HepG2 (cell line): ENCODE results near the gene PRSS12. TPM values are rescaled to one million over a fixed set of nuclear protein-coding genes. Genes with fewer than 3 reads are reported as not detected.

ENCODE experiments used
- ATAC-seq: fragments of 200-7000 bp; cut with Tn5 transposase; 3 replicates; pipeline ENCODE4 v1.9.1; 2020; ENCODE audit warnings: mild to moderate bottlenecking, moderate library complexity
- BruUV-seq: library from RNA; stranded (reverse); fragments of 400-500 nt; replicated peaks from 2 replicates; lab custom pipeline; 2021; lab: Mats Ljungman, UMichigan
- CTCF ChIA-PET: fragments of 300-600 bp; formaldehyde crosslinking; extraction: SDS; loops from one replicate; lab custom pipeline; 2021; ENCODE audit warnings: low total read pairs, inconsistent platforms, low intra/inter-chr PET ratio; lab: Yijun Ruan, JAX
- POLR2A ChIA-PET: fragments of 350-600 bp; sonication (Branson Sonifier 250); formaldehyde crosslinking; loops from one replicate; lab custom pipeline; 2020; ENCODE audit warnings: antibody characterized with exemption, inconsistent platforms; lab: Yijun Ruan, JAX
- DNase-seq: peaks from one replicate; pipeline ENCODE4 v3.0.0-alpha.2; 2015; ENCODE audit warnings: low spot score
- FAIRE-seq: peaks from 3 replicates; lab custom pipeline; 2011; peaks lifted over from hg19 to GRCh38; lab: Jason Lieb, UNC
- H2AFZ ChIP-seq: one replicate; pipeline ENCODE4 v1.6.1; 2011; ENCODE audit warnings: low read length, inconsistent platforms
- H3K27ac ChIP-seq: fragments of 300-600 bp; 3 replicates; pipeline ENCODE4 v1.8.0; 2011; ENCODE audit warnings: mixed run types, mild to moderate bottlenecking, mixed read lengths, low read length, inconsistent platforms; ENCODE audit not compliant: insufficient read depth; ENCODE audit errors: extremely low read length
- H3K27me3 ChIP-seq, 2 experiments: fragments of 200-600 bp in 1 of 2; 2 replicates in 1 of 2; 3 replicates in 1 of 2; pipeline versions ENCODE4 v1.6.0 to v1.8.0; 2011; ENCODE audit warnings: low read length in 2 of 2, mild to moderate bottlenecking in 2 of 2, moderate library complexity in 2 of 2, inconsistent platforms in 1 of 2; ENCODE audit not compliant: insufficient read depth in 2 of 2, control insufficient read depth in 1 of 2
- H3K36me3 ChIP-seq, 2 experiments: fragments of 200-600 bp in 1 of 2; replicated peaks in 1 of 2; 2 replicates in 1 of 2; 3 replicates in 1 of 2; pipeline versions ENCODE4 v1.5.1 to v1.8.0; 2011; ENCODE audit warnings: low read length in 2 of 2, inconsistent platforms in 1 of 2; ENCODE audit not compliant: insufficient read depth in 2 of 2, control insufficient read depth in 1 of 2
- H3K4me1 ChIP-seq: 2 replicates; pipeline ENCODE4 v1.5.1; 2012; ENCODE audit warnings: low read length, inconsistent platforms; ENCODE audit not compliant: insufficient read depth
- H3K4me2 ChIP-seq: 2 replicates; pipeline ENCODE4 v1.6.0; 2011; ENCODE audit warnings: low read depth, low read length, inconsistent platforms
- H3K4me3 ChIP-seq, 3 experiments: fragments of 200-600 bp in 1 of 3; sonication (generic), shearing (Covaris generic) in 1 of 3; replicated peaks in 1 of 3; 2 replicates each; pipeline ENCODE4 v1.5.1; 2011 to 2016; ENCODE audit warnings: low read length in 3 of 3, inconsistent platforms in 2 of 3, low read depth in 2 of 3, mild to moderate bottlenecking in 2 of 3, control low read depth in 1 of 3, mixed read lengths in 1 of 3; ENCODE audit not compliant: insufficient read depth in 1 of 3
- H3K79me2 ChIP-seq: one replicate; pipeline ENCODE4 v1.6.1; 2011; ENCODE audit warnings: low read length, inconsistent platforms; ENCODE audit not compliant: insufficient read depth
- H3K9ac ChIP-seq: 2 replicates; pipeline ENCODE4 v1.6.0; 2011; ENCODE audit warnings: mild to moderate bottlenecking, low read depth, low read length, inconsistent platforms; ENCODE audit not compliant: insufficient read depth
- H3K9me3 ChIP-seq: 2 replicates; pipeline ENCODE4 v1.5.1; 2012; ENCODE audit warnings: mild to moderate bottlenecking, low read length
- H4K20me1 ChIP-seq: 2 replicates; pipeline ENCODE4 v1.6.0; 2011; ENCODE audit warnings: inconsistent platforms, mild to moderate bottlenecking, low read length, moderate library complexity; ENCODE audit not compliant: insufficient read depth
- AHDC1 ChIP-seq: sonication (generic); formaldehyde crosslinking; IDR thresholded peaks from 2 replicates; pipeline ENCODE4 v1.5.1; 2020; ENCODE audit warnings: mild to moderate bottlenecking, missing genetic modification reagents, borderline replicate concordance
- CHD4 ChIP-seq: fragments of 200-600 bp; sonication (generic); IDR thresholded peaks from 2 replicates; pipeline ENCODE4 v1.7.0; 2017; ENCODE audit warnings: mild to moderate bottlenecking, low read length, borderline replicate concordance
- EP300 ChIP-seq, 3 experiments: sonication (generic) in 1 of 3; formaldehyde crosslinking in 1 of 3; IDR thresholded peaks; 2 replicates each; pipeline versions ENCODE4 v1.5.1 to v1.6.1; 2011 to 2020; ENCODE audit warnings: low read depth in 2 of 3, low read length in 2 of 3, borderline replicate concordance in 1 of 3, improper control_type of control experiment in 1 of 3, mild to moderate bottlenecking in 1 of 3, missing genetic modification reagents in 1 of 3, moderate library complexity in 1 of 3
- PHF20 ChIP-seq: sonication (generic); formaldehyde crosslinking; IDR thresholded peaks from 2 replicates; pipeline ENCODE4 v1.5.0; 2020; ENCODE audit warnings: mild to moderate bottlenecking, missing genetic modification reagents
- RFX5 ChIP-seq: IDR thresholded peaks from 2 replicates; pipeline ENCODE4 v1.6.1; 2011; ENCODE audit warnings: low read depth, low read length, improper control_type of control experiment
- SNAI1 ChIP-seq: sonication (generic); formaldehyde crosslinking; IDR thresholded peaks from 2 replicates; pipeline ENCODE4 v1.5.0; 2020; ENCODE audit warnings: mild to moderate bottlenecking, missing genetic modification reagents, borderline replicate concordance
- SRSF1 ChIP-seq: fragments of 200-400 bp; formaldehyde crosslinking; optimal IDR thresholded peaks from 2 replicates; pipeline ENCODE3; 2017; ENCODE audit warnings: mild to moderate bottlenecking, low read depth, low read length, moderate library complexity
- ZNF383 ChIP-seq: sonication (generic); formaldehyde crosslinking; IDR thresholded peaks from 2 replicates; pipeline ENCODE4 v1.4.0; 2020; ENCODE audit warnings: missing genetic modification reagents, mild to moderate bottlenecking, borderline replicate concordance
- WGBS: methylation state at CpG from one replicate; pipeline ENCODE4 v1.1.6; 2017; ENCODE audit warnings: low lambda C conversion rate; 5-methylcytosine and 5-hydroxymethylcytosine counted together
- in situ Hi-C: cut with HindIII; loops from 2 replicates; pipeline ENCODE4 v1.10.0; 2017; ENCODE audit warnings: low pct_unique_long_range_greater_than_20kb; ENCODE audit not compliant: extremely low pct_ligation_motif_present
- intact Hi-C: fragments of 100-400 bp; cut with micrococcal nuclease; formaldehyde crosslinking; loops from one replicate; pipeline ENCODE4 v1.10.0; 2022; ENCODE audit not compliant: unreplicated experiment
- polyA plus RNA-seq, 8 experiments: library from polyadenylated mRNA; depleted of rRNA in 3 of 8; stranded (reverse) in 7 of 8; unstranded in 1 of 8; fragments of >200 nt; fragmentation: Illumina TruSeq in 4 of 8; extraction: Trizol in 4 of 8; gene quantifications; 2 replicates each; pipeline versions ENCODE4 v1.2.1 to v1.2.3, GENCODE V29; 2011 to 2016; ENCODE audit warnings: low read depth in 4 of 8, missing spikeins in 1 of 8, mixed read lengths in 1 of 8; ENCODE audit not compliant: insufficient read depth in 1 of 8
- total RNA-seq, 5 experiments: library from RNA; depleted of rRNA; stranded (reverse); fragments of >200 nt; fragmentation: Illumina TruSeq; extraction: Trizol; gene quantifications; 2 replicates each; pipeline ENCODE4 v1.2.3, GENCODE V29; 2016; ENCODE audit warnings: low read depth in 1 of 5
- TF ChIP-seq, protein P1 (sequence below): sonication (generic); formaldehyde crosslinking; IDR thresholded peaks from 2 replicates; pipeline ENCODE4 v1.5.0; 2020; ENCODE audit warnings: mild to moderate bottlenecking, missing genetic modification reagents

Gene PRSS12
- total and polyA plus RNA-seq, 2 of the 13 experiments (the other 11 are each of a cell fraction or from before 2014, with no cell fraction given): 0.02 TPM; not detected in 1

DNA sequence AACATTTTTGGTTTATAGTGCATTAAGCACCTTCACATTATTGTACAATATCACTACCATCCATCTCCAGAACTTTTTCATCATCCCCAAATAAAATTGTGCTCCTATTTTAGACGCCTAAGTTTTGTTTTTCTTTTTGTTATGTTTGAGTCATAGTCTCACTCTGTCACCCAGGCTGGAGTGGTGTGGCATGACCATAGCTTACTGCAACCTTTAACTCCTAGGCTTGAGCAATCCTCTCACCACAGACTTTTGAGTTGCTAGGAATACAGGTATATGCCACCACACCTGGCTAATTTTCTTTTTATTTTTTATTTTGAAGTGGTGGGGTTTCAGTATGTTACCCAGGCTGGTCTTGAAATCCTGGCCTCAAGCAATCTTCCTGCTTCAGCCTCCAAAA lies 33.9 kb downstream of the PRSS12 start:
- Histone ChIP-seq H3K9ac (no peak overlapping the region), H3K9me3 (no peaks in the 10 kb centered on the region), H3K4me1 (no peaks in the 10 kb centered on the region), H3K36me3 (no peaks in the 10 kb centered on the region), H3K79me2 (no peaks in the 10 kb centered on the region), H4K20me1 (no peaks in the 10 kb centered on the region), H2AFZ (no peak overlapping the region), H3K27ac (no peak overlapping the region), H3K27me3 (no peaks in the 10 kb centered on the region), H3K4me3 (no peak overlapping the region), H3K4me2 (no peak overlapping the region)
- no peak for FAIRE-seq
- no TSS peak for BruUV-seq
- POLR2A ChIA-PET: no interaction called here
- WGBS: 3% methylated on average over 1 of the region's 1 CpG
- ATAC-seq: no peak
- DNase-seq: no peak
- CTCF ChIA-PET: no interaction called here
- TF ChIP-seq RFX5 (no peak), ZNF383 (CRISPR knock-in tag) (no peak), PHF20 (CRISPR knock-in tag) (no peak), CHD4 (no peak), AHDC1 (no peak), SNAI1 (CRISPR knock-in tag) (no peak), EP300 (IDR thresholded peaks at IDR 0.05; ENCODE audit: low read depth in 2 of 2, low read length in 2 of 2) (no peak), EP300 (CRISPR knock-in tag; IDR thresholded peaks at IDR 0.05; ENCODE audit: borderline replicate concordance) (no peak), SRSF1 (no peak)
- TF ChIP-seq, protein P1, sequence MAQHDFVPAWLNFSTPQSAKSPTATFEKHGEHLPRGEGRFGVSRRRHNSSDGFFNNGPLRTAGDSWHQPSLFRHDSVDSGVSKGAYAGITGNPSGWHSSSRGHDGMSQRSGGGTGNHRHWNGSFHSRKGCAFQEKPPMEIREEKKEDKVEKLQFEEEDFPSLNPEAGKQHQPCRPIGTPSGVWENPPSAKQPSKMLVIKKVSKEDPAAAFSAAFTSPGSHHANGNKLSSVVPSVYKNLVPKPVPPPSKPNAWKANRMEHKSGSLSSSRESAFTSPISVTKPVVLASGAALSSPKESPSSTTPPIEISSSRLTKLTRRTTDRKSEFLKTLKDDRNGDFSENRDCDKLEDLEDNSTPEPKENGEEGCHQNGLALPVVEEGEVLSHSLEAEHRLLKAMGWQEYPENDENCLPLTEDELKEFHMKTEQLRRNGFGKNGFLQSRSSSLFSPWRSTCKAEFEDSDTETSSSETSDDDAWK (CRISPR knock-in tag): no peak
- in situ Hi-C loops (no loop called here), intact Hi-C loops (no loop called here)
